Lung (tissue), 12 donors: ENCODE data around the gene SNAP91. TPM values are rescaled to one million over a fixed set of nuclear protein-coding genes. Genes with fewer than 3 reads are reported as not detected.
"Not testable (repeated sequence)": the region's sequence is repeated elsewhere in the genome, so short reads cannot be mapped to it uniquely, and the experiment has no call there.

Experiments used
- ATAC-seq: fragments of 200-7000 bp; cut with Tn5 transposase; one replicate; pipeline ENCODE4 v1.9.1; 2020; ENCODE audit warnings: moderate number of reproducible peaks; ENCODE audit not compliant: insufficient read depth, low FRiP score
- DNase-seq, 3 donors: peaks; one replicate each; pipeline ENCODE4 v3.0.0-alpha.2; 2013 to 2017
- H3K27ac ChIP-seq, 2 donors: one replicate each; pipeline ENCODE4 v1.5.1; 2013; ENCODE audit warnings: mild to moderate bottlenecking in 2 of 2, moderate library complexity in 2 of 2, control low read depth in 1 of 2, inconsistent platforms in 1 of 2, low read depth in 1 of 2, low read length in 1 of 2
- H3K27me3 ChIP-seq, 3 donors: one replicate each; pipeline ENCODE4 v1.5.1; 2013; ENCODE audit warnings: low read length in 2 of 3; ENCODE audit not compliant: control insufficient read depth in 3 of 3, insufficient read depth in 3 of 3
- H3K36me3 ChIP-seq, 4 donors: one replicate each; pipeline ENCODE4 v1.5.1; 2013; ENCODE audit warnings: low read length in 4 of 4, mild to moderate bottlenecking in 1 of 4, moderate library complexity in 1 of 4; ENCODE audit not compliant: control insufficient read depth in 4 of 4, insufficient read depth in 4 of 4
- H3K4me1 ChIP-seq, 5 donors: one replicate each; pipeline ENCODE4 v1.5.1; 2013; ENCODE audit warnings: low read length in 5 of 5, mild to moderate bottlenecking in 2 of 5, moderate library complexity in 1 of 5; ENCODE audit not compliant: control insufficient read depth in 5 of 5, insufficient read depth in 5 of 5
- H3K4me3 ChIP-seq: one replicate; pipeline ENCODE4 v1.5.1; 2013; ENCODE audit warnings: mild to moderate bottlenecking, control low read depth, moderate library complexity
- H3K9ac ChIP-seq, 2 donors: one replicate each; pipeline ENCODE4 v1.5.1; 2013; ENCODE audit warnings: low read length in 2 of 2, control low read depth in 1 of 2; ENCODE audit not compliant: insufficient read depth in 1 of 2
- H3K9me3 ChIP-seq, 4 donors: one replicate each; pipeline ENCODE4 v1.5.1; 2013; ENCODE audit warnings: low read length in 3 of 4, mild to moderate bottlenecking in 1 of 4, moderate library complexity in 1 of 4; ENCODE audit not compliant: control insufficient read depth in 4 of 4, insufficient read depth in 3 of 4
- WGBS, 2 donors: extraction: QIAGEN DNeasy Blood & Tissue Kit; methylation state at CpG; one replicate each; pipeline ENCODE4 v1.1.7; 2013; 5-methylcytosine and 5-hydroxymethylcytosine counted together
- polyA plus RNA-seq, 2 donors: library from polyadenylated mRNA; stranded (reverse); fragments of 200-250 nt; gene quantifications; one replicate each; pipeline ENCODE4 v1.2.1, GENCODE V29; 2013
- total RNA-seq, 2 donors: library from RNA; depleted of rRNA in 1 of 2; stranded (reverse); fragments of >200 nt in 1 of 2; gene quantifications; one replicate each; pipeline ENCODE4 v1.2.1, GENCODE V29; 2014 to 2021
- TF ChIP-seq, protein P1 (sequence below): IDR thresholded peaks from 2 replicates; pipeline ENCODE4 v1.5.1; 2012; ENCODE audit warnings: mild to moderate bottlenecking; ENCODE audit errors: control extremely low read depth, extremely low read depth
- donor health status: control.
- donor health status: control.
- donor health status: Bipolar disorder and iron deficiency.
- donor health status: healthy.
- donor health status: DM: yes; HTN: yes; CAD: no.

The SNAP91 gene
- total and polyA plus RNA-seq, 4 donors, result 0.02 to 2.9 TPM; not detected in 2

DNA sequence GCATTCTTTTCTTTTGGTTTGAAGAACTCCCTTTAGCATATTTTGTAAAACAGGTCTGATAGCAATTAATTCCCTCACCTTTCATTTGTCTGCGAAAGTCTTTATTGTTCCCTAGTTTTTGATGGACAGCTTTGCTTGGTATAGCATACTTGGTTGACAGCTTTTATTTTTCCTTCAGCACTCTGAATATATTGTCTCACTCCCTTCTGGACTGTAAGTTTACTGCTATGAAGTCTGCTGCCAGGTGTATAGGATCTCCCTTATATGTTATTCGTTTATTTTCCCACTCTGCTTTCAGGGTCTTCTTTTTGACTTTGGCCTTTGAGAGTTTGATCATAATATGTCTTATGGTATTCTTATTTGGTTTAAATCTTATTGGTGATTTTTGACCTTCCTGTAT, 47.7 kb upstream of the SNAP91 start:
- Histone ChIP-seq H3K36me3 (no peaks in the 10 kb centered on the region), H3K4me3 (no peak overlapping the region), H3K27me3 (no peaks in the 10 kb centered on the region), H3K4me1 (no peaks in the 10 kb centered on the region), H3K9ac (no peak overlapping the region), H3K27ac (no peak overlapping the region), H3K9me3 (peaks cover 0 to 7% (median 3%) of the 10 kb centered on the region in 4 donors)
- TF ChIP-seq, protein P1, sequence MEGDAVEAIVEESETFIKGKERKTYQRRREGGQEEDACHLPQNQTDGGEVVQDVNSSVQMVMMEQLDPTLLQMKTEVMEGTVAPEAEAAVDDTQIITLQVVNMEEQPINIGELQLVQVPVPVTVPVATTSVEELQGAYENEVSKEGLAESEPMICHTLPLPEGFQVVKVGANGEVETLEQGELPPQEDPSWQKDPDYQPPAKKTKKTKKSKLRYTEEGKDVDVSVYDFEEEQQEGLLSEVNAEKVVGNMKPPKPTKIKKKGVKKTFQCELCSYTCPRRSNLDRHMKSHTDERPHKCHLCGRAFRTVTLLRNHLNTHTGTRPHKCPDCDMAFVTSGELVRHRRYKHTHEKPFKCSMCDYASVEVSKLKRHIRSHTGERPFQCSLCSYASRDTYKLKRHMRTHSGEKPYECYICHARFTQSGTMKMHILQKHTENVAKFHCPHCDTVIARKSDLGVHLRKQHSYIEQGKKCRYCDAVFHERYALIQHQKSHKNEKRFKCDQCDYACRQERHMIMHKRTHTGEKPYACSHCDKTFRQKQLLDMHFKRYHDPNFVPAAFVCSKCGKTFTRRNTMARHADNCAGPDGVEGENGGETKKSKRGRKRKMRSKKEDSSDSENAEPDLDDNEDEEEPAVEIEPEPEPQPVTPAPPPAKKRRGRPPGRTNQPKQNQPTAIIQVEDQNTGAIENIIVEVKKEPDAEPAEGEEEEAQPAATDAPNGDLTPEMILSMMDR, result no peak
- 93% methylated on average over 2 of the region's 2 CpGs for WGBS, 2 donors
- ATAC-seq (no peak), DNase-seq (no peak)

DNA sequence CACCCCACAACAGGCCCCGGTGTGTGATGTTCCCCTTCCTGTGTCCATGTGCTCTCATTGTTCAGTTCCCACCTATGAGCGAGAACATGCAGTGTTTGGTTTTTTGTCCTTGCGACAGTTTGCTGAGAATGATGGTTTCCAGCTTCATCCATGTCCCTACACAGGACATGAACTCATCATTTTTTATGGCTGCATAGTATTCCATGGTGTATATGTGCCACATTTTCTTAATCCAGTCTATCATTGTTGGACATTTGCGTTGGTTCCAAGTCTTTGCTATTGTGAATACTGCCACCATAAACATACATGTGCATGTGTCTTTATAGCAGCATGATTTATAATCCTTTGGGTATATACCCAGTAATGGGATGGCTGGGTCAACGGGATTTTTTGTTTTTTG, 43.5 kb upstream of the SNAP91 start:
- DNase-seq, H3K27ac ChIP-seq, ATAC-seq, H3K9ac ChIP-seq, H3K4me1 ChIP-seq, H3K27me3 ChIP-seq, H3K36me3 ChIP-seq, H3K4me3 ChIP-seq, H3K9me3 ChIP-seq: not testable (repeated sequence)
- 86 to 87% methylated on average over 5 of the region's 5 CpGs for WGBS, 2 donors

DNA sequence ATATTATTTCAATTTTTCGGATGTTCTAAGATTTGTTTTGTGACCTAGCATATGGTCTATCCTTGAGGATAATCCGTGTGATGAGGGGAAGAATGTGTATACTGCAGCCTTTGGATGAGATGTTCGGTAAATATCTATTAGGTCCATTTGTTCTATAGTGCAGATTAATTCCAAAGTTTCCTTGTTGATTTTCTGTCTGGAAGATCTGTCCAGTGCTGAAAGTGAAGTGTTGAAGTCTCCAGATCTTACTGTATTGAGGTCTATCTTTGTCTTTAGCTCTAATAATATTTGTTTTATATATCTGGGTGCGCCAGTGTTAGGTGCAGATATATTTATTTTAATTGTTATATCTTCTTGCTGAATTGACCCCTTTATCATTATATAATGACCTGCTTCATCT, 32.2 kb upstream of the SNAP91 start:
- no peak overlapping the region for H3K27ac ChIP-seq
- ATAC-seq (no peak), DNase-seq (no peak)
- H3K4me1 ChIP-seq, result no peaks in the 10 kb centered on the region
- 77% methylated on average over 4 of the region's 4 CpGs for WGBS, 2 donors
- TF ChIP-seq, protein P1, result no peak
- no peak overlapping the region for H3K4me3 ChIP-seq
- no peaks in the 10 kb centered on the region for H3K27me3 ChIP-seq
- H3K9ac ChIP-seq, result no peak overlapping the region
- no peaks in the 10 kb centered on the region for H3K36me3 ChIP-seq
- H3K9me3 ChIP-seq, result peaks cover 0 to 4% (median 1%) of the 10 kb centered on the region in 4 donors

DNA sequence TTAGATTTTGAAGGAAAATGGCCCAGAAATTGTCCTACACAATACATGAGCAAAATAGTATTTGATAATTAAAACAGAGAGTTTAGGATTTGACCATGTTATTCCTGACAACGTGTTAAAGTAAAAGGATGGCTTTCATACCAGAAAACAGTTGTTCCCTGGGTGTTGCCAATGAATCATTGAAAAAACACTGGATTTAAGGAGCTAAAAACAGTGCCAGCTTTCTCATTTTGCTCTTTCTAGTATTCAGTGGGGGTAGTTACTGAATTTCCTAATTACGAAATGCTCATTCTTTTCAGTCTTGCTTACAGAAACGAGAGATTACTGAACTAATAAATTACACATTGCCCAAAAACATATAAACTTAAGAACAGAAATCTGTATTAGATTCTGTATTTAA, 26.6 kb upstream of the SNAP91 start:
- Histone ChIP-seq H3K27me3 (no peaks in the 10 kb centered on the region), H3K27ac (no peak overlapping the region), H3K4me1 (no peaks in the 10 kb centered on the region), H3K36me3 (no peaks in the 10 kb centered on the region), H3K9ac (no peak overlapping the region), H3K9me3 (peaks cover 0 to 4% (median 1%) of the 10 kb centered on the region in 4 donors), H3K4me3 (no peak overlapping the region)
- no peak for ATAC-seq
- WGBS, 2 donors, result 73 to 75% methylated on average over 3 of the region's 3 CpGs
- DNase-seq, result no peak
- TF ChIP-seq, protein P1, result no peak
